ENCODE measurements around the gene MBTPS1. TPM values are rescaled to one million over a fixed set of nuclear protein-coding genes. Genes with fewer than 3 reads are reported as not detected.

The MBTPS1 gene
- total RNA-seq (2022): 63.6 and 75.1 TPM in 2 replicates
- percentile 81 among the genes with signal in this experiment for Bru-seq, nascent RNA
- BruChase-seq, experiment 1, labeled RNA remaining after a 6-hour chase: percentile 85 among the genes with signal in this experiment
- BruChase-seq, experiment 2, labeled RNA remaining after a 2-hour chase: percentile 81 among the genes with signal in this experiment
- long read RNA-seq, full-length matches to known transcripts: 161 of 209 reads
- long read RNA-seq, partial matches to known transcripts: 19 of 209 reads
- long read RNA-seq, other reads (novel, unspliced or antisense): 29 of 209 reads

DNA sequence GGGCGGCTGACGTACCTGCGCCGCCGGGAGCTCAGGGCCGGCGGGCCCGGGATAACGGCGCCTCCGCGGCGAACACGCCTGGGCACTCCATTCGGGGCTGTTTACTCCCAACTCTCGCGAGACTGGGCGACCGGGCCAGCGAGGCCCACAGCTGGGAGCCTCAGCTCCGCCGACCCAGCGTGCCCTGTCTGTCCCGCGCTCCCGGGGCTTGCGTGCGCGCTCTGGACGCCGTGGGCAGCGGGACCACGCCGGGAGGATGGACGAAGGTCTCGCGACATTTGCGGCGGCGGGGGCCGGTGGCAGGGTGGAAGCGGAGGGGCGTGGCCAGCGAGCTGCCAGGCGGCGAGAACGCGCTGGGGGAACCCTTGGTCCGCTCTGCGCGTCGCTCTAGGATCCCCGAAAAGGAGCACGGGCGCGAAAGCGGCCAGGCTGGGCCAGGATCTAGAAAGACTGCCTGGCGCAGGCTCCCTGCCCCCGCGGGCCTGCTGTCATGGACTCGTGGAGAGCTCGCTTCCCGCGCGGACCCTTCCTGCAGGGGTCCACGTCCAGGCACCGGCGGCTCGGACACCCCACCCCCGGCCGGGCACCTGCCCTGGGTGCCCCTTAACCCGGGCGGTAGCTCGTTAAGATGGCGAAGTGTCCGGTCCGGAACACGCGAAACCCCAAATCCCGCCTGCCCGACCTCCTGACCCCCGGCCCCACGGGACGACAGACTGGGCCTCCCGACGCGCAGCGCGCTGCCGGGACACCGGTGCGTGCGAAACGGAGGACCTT is at the start of gene MBTPS1:
Gene MBTPS1, minus strand, starts transcription at position 223 of the 774 bp plus-strand sequence. CDS start 15,159 bp downstream, outside the sequence.
- BruUV-seq (replicated peaks): TSS peak; percentile 81
- POLR2A ChIA-PET: interaction anchor here (0.5 to 5.6 kb wide), 33 partner anchors 11 to 1582 kb away, joined by 3 to 120 read pairs (median 5); partner anchors contain the start of genes DNAAF1, HSDL1, OSGIN1 and TAF1C
- CTCF ChIA-PET: interaction anchor here (0.6 to 3.9 kb wide), 16 partner anchors 9 to 569 kb away, joined by 3 to 20 read pairs (median 4); partner anchors contain the start of gene TAF1C
- H3K36me3 Mint-ChIP-seq (ENCODE audit: insufficient read depth, unreplicated experiment): peaks cover 10% of the 10 kb centered on the region
- H3K27me3 Mint-ChIP-seq (ENCODE audit: insufficient read depth, unreplicated experiment): no peaks in the 10 kb centered on the region
- TF ChIP-seq, protein P1, sequence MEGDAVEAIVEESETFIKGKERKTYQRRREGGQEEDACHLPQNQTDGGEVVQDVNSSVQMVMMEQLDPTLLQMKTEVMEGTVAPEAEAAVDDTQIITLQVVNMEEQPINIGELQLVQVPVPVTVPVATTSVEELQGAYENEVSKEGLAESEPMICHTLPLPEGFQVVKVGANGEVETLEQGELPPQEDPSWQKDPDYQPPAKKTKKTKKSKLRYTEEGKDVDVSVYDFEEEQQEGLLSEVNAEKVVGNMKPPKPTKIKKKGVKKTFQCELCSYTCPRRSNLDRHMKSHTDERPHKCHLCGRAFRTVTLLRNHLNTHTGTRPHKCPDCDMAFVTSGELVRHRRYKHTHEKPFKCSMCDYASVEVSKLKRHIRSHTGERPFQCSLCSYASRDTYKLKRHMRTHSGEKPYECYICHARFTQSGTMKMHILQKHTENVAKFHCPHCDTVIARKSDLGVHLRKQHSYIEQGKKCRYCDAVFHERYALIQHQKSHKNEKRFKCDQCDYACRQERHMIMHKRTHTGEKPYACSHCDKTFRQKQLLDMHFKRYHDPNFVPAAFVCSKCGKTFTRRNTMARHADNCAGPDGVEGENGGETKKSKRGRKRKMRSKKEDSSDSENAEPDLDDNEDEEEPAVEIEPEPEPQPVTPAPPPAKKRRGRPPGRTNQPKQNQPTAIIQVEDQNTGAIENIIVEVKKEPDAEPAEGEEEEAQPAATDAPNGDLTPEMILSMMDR (IDR thresholded peaks at IDR 0.05; ENCODE audit: unreplicated experiment): no peak
- peak within 1 kb of the TSS; percentile 89 for H3K4me3 Mint-ChIP-seq (ENCODE audit: unreplicated experiment)
- H3K4me1 Mint-ChIP-seq (ENCODE audit: insufficient read depth, unreplicated experiment): no peaks in the 10 kb centered on the region
- intact Hi-C loops (cut with micrococcal nuclease): loop anchor here (5.0 kb wide), 1 partner anchor 60 kb away; no protein-coding TSS in a partner anchor
- H3K27ac Mint-ChIP-seq (ENCODE audit: low read depth, unreplicated experiment): peak within 1 kb of the TSS; percentile 90
- DNase-seq (ENCODE audit: unreplicated experiment): peak; percentile 98
- no peaks in the 10 kb centered on the region for H3K9me3 Mint-ChIP-seq (ENCODE audit: unreplicated experiment)

DNA sequence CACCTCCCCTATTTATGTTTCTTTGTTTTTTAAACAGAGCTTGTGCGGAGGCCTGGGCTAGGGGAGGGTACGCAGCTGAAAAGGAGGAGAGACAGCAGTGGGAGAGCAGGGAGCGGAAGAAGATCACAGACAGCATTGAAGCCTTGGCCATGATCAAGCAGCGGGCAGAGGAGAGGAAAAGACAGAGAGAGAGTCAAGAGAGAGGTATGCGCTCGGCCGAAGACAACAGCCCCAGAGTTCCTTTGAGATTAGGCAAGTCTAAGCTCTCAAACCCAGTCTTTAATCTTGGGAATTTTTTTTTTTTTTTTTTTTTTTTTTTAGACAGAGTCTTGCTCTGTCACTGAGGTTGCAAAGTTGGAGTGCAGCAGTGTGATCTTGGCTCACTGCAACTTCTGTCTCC is 49.0 kb upstream of the MBTPS1 start:
- TF ChIP-seq, protein P1 (IDR thresholded peaks at IDR 0.05; ENCODE audit: unreplicated experiment): no peak
- intact Hi-C loops (cut with micrococcal nuclease): no loop called here
- H3K27ac Mint-ChIP-seq (ENCODE audit: low read depth, unreplicated experiment): no peak overlapping the region
- H3K36me3 Mint-ChIP-seq (ENCODE audit: insufficient read depth, unreplicated experiment): no peaks in the 10 kb centered on the region
- no peaks in the 10 kb centered on the region for H3K4me1 Mint-ChIP-seq (ENCODE audit: insufficient read depth, unreplicated experiment)
- POLR2A ChIA-PET: no interaction called here
- no peak for DNase-seq (ENCODE audit: unreplicated experiment)
- peaks cover 25% of the 10 kb centered on the region for H3K27me3 Mint-ChIP-seq (ENCODE audit: insufficient read depth, unreplicated experiment)
- no TSS peak for BruUV-seq (replicated peaks)
- H3K4me3 Mint-ChIP-seq (ENCODE audit: unreplicated experiment): no peak overlapping the region
- CTCF ChIA-PET: interaction anchor here (0.6 to 1.2 kb wide), 3 partner anchors 57 to 759 kb away, joined by 3 to 5 read pairs (median 3); no protein-coding TSS in a partner anchor
- H3K9me3 Mint-ChIP-seq (ENCODE audit: unreplicated experiment): no peaks in the 10 kb centered on the region

DNA sequence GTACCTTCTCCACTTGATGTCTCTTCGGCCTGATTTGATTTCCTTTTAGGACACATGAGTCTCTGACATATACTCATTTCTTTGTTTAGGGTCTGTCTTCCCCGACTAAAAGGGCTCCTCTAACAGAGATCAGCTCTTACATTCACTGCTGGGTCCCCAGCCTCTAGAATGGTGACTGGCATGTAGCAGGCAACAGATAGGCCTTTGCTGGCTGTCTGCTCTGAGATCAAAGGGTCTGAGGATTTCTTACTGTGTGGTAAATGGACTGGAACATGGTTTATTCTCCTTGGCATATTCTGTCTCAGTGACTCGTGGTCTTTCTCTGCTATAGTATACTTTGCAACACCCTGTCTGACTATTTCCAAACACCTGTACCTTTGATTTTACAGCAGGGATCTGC is 45.1 kb upstream of the MBTPS1 start:
- no TSS peak for BruUV-seq (replicated peaks)
- Mint-ChIP-seq H3K27ac (ENCODE audit: low read depth, unreplicated experiment) (no peak overlapping the region), H3K27me3 (ENCODE audit: insufficient read depth, unreplicated experiment) (peaks cover 39% of the 10 kb centered on the region), H3K4me1 (ENCODE audit: insufficient read depth, unreplicated experiment) (no peaks in the 10 kb centered on the region), H3K9me3 (ENCODE audit: unreplicated experiment) (no peaks in the 10 kb centered on the region), H3K36me3 (ENCODE audit: insufficient read depth, unreplicated experiment) (peaks cover 2% of the 10 kb centered on the region), H3K4me3 (ENCODE audit: unreplicated experiment) (no peak overlapping the region)
- intact Hi-C loops (cut with micrococcal nuclease): no loop called here
- TF ChIP-seq, protein P1 (IDR thresholded peaks at IDR 0.05; ENCODE audit: unreplicated experiment): no peak
- CTCF ChIA-PET: interaction anchor here (0.8 kb wide), 1 partner anchor 20 kb away, joined by 3 read pairs; no protein-coding TSS in a partner anchor
- DNase-seq (ENCODE audit: unreplicated experiment): no peak
- POLR2A ChIA-PET: no interaction called here

DNA sequence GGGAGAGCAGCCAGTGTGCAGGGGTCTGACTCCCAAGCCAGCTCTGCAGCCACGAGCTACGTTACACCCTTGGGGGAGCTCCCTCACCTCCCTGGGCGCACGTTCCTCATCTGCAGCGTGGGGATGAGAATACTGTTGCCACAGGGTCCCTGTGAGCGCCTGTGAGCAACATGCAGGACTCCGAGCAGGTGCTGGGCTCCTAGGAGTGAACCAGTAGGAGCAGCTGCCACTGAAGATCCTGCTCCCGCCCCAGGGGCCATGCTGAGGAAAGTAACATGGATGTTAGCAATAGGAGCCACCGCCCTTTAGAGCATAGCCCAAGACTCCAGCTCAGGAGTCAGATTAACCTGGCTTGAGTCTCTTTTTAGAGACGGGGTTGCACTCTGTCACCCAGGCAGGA is 44.3 kb upstream of the MBTPS1 start:
- Mint-ChIP-seq H3K27ac (ENCODE audit: low read depth, unreplicated experiment) (no peak overlapping the region), H3K4me1 (ENCODE audit: insufficient read depth, unreplicated experiment) (no peaks in the 10 kb centered on the region), H3K27me3 (ENCODE audit: insufficient read depth, unreplicated experiment) (peaks cover 37% of the 10 kb centered on the region), H3K9me3 (ENCODE audit: unreplicated experiment) (no peaks in the 10 kb centered on the region), H3K36me3 (ENCODE audit: insufficient read depth, unreplicated experiment) (peaks cover 9% of the 10 kb centered on the region), H3K4me3 (ENCODE audit: unreplicated experiment) (no peak overlapping the region)
- no peak for DNase-seq (ENCODE audit: unreplicated experiment)
- ChIA-PET CTCF (interaction anchor here (0.7 to 0.8 kb wide), 3 partner anchors 9 to 19 kb away, joined by 3 to 4 read pairs (median 4); no protein-coding TSS in a partner anchor), POLR2A (no interaction called here)
- TF ChIP-seq, protein P1 (IDR thresholded peaks at IDR 0.05; ENCODE audit: unreplicated experiment): no peak
- intact Hi-C loops (cut with micrococcal nuclease): no loop called here
- BruUV-seq (replicated peaks): no TSS peak
